Nephron progenitor cell (in vitro differentiated cells): ENCODE results near the gene TBXAS1.
"Not testable (repeated sequence)": the region's sequence is repeated elsewhere in the genome, so short reads cannot be mapped to it uniquely, and the experiment has no call there.

ENCODE experiments used
- DNase-seq: peaks from one replicate; pipeline ENCODE4 v3.0.0; 2021
- H3K27ac Mint-ChIP-seq: 2 replicates; pipeline ENCODE4 v1.8.0; 2021; ENCODE audit warnings: mild to moderate bottlenecking, moderate library complexity, mixed read lengths
- H3K27me3 Mint-ChIP-seq: 2 replicates; pipeline ENCODE4 v1.8.0; 2021; ENCODE audit warnings: mild to moderate bottlenecking, low read depth, mixed read lengths; ENCODE audit not compliant: poor library complexity
- H3K36me3 Mint-ChIP-seq: 2 replicates; pipeline ENCODE4 v1.8.0; 2021; ENCODE audit warnings: low read depth, mixed read lengths
- H3K4me1 Mint-ChIP-seq: 2 replicates; pipeline ENCODE4 v1.8.0; 2021; ENCODE audit warnings: mixed read lengths
- H3K4me3 Mint-ChIP-seq: 2 replicates; pipeline ENCODE4 v1.8.0; 2021; ENCODE audit warnings: mild to moderate bottlenecking, moderate library complexity, mixed read lengths
- H3K9me3 Mint-ChIP-seq: 2 replicates; pipeline ENCODE4 v1.8.0; 2021; ENCODE audit warnings: mild to moderate bottlenecking, moderate library complexity, mixed read lengths
- CTCF ChIP-seq: fragments of 200-600 bp; sonication (generic); IDR thresholded peaks from 2 replicates; pipeline ENCODE4 v1.5.0; 2021; ENCODE audit warnings: antibody characterized with exemption

The TBXAS1 gene

GRCh38 chr7:139827042-139827441 is 2.0 kb upstream of the TBXAS1 start:
- Mint-ChIP-seq H3K27me3 (peaks cover 19% of the 10 kb centered on the region), H3K36me3 (peaks cover 11% of the 10 kb centered on the region), H3K9me3 (peaks cover 25% of the 10 kb centered on the region), H3K4me3 (no peak overlapping the region), H3K27ac (no peak overlapping the region), H3K4me1 (peaks cover 31% of the 10 kb centered on the region)
- TF ChIP-seq CTCF = no peak
- DNase-seq = no peak

DNA sequence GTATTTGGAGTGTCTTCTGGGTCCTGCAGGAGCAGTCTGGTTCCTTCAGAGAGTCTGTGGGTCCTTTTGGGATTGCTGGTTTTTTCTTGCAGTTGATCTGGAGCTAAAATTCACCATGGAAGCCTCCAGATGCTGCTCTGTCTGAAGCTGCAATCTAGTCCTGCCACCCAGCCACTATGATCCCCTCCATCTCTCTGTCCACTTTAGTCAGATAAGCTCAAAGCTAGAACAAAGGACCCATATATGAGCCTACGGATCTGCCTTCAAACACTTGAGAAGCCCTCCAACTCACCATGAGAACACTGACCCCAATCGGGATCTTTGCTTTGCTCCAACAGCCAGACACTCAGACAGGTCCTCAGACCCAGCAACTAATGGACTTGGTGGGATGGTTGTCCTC is 618 bp upstream of the TBXAS1 start:
- Mint-ChIP-seq H3K4me3 (no peak overlapping the region), H3K27ac (no peak overlapping the region), H3K4me1 (peaks cover 31% of the 10 kb centered on the region), H3K36me3 (peaks cover 23% of the 10 kb centered on the region), H3K9me3 (peaks cover 39% of the 10 kb centered on the region), H3K27me3 (peaks cover 22% of the 10 kb centered on the region)
- DNase-seq = no peak
- TF ChIP-seq CTCF = no peak

DNA sequence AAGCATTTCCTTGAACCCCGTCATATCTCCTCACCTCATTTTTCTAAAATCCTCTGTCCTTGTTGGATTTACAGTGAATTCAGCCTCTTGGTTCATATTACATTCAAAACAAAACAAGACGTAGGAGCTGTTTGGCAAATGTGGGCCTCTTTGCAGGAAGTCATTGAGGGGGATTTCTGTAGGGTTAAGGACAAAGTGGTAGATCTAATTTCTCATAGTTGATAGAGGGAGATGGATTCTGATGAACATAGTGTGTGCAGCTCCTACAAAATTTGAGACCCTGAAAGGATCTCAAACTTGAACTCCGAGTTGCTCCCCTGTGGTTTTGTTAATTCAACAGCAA is 682 bp downstream of the TBXAS1 start:
- Mint-ChIP-seq H3K9me3 (peaks cover 52% of the 10 kb centered on the region), H3K27ac (peak overlapping the region; percentile 79), H3K4me1 (peaks cover 31% of the 10 kb centered on the region), H3K27me3 (peaks cover 22% of the 10 kb centered on the region), H3K4me3 (peak overlapping the region; percentile 29), H3K36me3 (peaks cover 34% of the 10 kb centered on the region)
- DNase-seq = no peak
- no peak for TF ChIP-seq CTCF

DNA sequence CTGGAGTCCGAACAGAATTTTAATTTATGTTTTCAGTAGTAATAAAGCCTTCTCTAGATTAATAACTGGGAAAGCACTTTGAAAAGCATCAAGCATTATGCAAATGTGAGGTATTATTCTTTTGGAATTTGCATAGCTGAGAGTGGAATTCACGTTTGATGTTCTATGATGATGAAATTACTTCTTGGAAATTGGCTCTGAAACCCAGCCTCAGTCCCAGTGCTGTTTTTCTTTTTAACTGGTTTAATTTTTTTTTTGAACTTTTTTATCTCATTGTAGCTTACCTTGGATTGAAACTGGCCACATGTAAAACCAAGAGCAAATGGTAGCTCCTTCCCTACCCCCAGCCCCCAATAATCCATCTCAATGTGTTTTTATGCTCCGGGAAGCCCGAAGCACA is 1.2 kb downstream of the TBXAS1 start:
- Mint-ChIP-seq H3K4me3 (peak overlapping the region; percentile 26), H3K27ac (no peak overlapping the region), H3K4me1 (peaks cover 31% of the 10 kb centered on the region), H3K36me3 (peaks cover 34% of the 10 kb centered on the region), H3K27me3 (peaks cover 17% of the 10 kb centered on the region), H3K9me3 (peaks cover 56% of the 10 kb centered on the region)
- no peak for DNase-seq
- TF ChIP-seq CTCF = no peak

DNA sequence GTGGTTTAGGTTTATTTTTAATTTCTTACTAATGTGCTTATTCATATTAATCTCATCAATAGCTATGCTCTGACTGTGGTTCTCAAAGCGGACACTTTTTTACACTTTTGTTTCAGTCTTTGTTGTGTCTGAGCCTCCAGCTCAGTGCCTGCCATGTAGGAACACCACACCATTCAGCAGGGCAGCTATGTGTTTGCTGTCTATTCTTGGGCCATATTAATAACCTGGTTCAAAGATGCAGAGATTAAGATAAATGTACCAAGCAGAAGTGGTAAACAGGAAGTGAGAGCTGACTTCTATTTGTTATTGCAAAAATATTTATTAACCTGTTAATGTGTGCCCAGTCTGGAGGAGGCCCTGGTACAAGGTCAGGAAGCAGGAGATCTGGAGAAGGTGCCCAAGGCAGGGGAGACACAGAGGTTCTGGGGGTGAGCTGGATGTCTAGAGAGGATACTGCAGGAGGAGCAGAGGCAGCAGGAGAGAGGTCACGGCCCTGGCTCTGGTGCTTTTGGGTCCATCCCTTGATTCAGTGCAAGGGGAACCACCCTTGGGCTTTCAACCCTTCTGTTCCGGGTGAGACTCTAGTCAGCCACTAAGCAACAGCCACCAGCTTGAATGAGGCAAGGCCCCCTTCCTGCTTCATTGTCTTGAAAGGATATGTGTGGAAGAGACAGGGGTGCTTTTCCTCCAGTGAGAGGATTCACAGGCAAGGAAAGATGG is 1.9 kb downstream of the TBXAS1 start:
- H3K4me3 Mint-ChIP-seq = no peak overlapping the region
- peaks cover 16% of the 10 kb centered on the region for H3K27me3 Mint-ChIP-seq
- no peak for TF ChIP-seq CTCF
- H3K4me1 Mint-ChIP-seq = peaks cover 31% of the 10 kb centered on the region
- DNase-seq = no peak
- peaks cover 38% of the 10 kb centered on the region for H3K36me3 Mint-ChIP-seq
- H3K27ac Mint-ChIP-seq = peak overlapping the region; percentile 73
- H3K9me3 Mint-ChIP-seq = peaks cover 63% of the 10 kb centered on the region

DNA sequence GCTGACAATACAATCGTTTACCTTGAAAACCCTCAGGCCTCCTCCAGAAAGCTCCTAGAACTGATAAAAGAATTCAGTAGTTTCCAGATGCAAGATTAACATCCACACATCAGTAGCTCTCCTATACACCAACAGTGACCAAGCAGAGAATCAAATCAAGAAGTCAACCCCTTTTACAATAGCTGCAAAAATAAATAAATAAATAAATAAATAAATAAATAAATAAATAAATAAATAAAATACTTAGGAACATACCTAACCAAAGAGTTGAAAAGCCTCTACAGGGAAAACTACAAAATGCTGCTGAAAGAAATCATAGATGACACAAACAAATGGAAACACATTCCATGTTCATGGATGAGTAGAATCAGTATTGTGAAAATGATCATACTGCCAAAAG is 6.8 kb downstream of the TBXAS1 start:
- peaks cover 12% of the 10 kb centered on the region for H3K4me1 Mint-ChIP-seq
- not testable (repeated sequence) for H3K27ac Mint-ChIP-seq, H3K27me3 Mint-ChIP-seq, DNase-seq, H3K4me3 Mint-ChIP-seq
- H3K9me3 Mint-ChIP-seq = peaks cover 74% of the 10 kb centered on the region
- peaks cover 36% of the 10 kb centered on the region for H3K36me3 Mint-ChIP-seq

GRCh38 chr7:139837291-139837690 is 8.2 kb downstream of the TBXAS1 start:
- Mint-ChIP-seq H3K9me3 (peaks cover 60% of the 10 kb centered on the region), H3K4me1 (peaks cover 10% of the 10 kb centered on the region)
- not testable (repeated sequence) for H3K27me3 Mint-ChIP-seq

More at GRCh38 chr7:139837291-139837690, 8.2 kb downstream of the TBXAS1 start:
- not testable (repeated sequence) for DNase-seq, H3K4me3 Mint-ChIP-seq, H3K27ac Mint-ChIP-seq
- H3K36me3 Mint-ChIP-seq = peaks cover 25% of the 10 kb centered on the region
